GM19372 (cell line): ENCODE results near the gene SLC49A4.

ENCODE experiments used
- ATAC-seq: cut with Tn5 transposase; IDR thresholded peaks from one replicate; pipeline ENCODE4 v1.9.1; 2021; ENCODE audit warnings: mild to moderate bottlenecking, low read depth, moderate library complexity; ENCODE audit not compliant: unreplicated experiment

The SLC49A4 gene

DNA sequence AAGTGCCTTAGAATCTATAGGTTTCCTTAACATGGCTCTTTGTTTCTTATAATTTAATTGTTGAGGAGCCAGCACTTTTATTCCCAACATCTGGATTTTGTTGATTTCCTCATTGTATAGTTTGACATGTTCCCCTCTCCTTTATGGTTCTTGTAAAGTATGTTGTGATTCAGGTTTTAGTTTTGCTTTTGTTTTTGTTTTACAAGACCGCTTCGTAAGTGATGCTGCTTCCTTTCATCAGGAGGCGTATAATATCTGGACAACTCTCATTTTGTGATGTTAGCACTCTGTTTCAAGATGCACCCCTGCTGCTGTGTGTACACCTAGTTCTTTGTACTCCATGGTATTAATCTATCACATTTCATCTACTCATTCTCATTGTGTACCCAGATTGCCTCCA, 48.7 kb downstream of the SLC49A4 start:
- no peak for ATAC-seq

DNA sequence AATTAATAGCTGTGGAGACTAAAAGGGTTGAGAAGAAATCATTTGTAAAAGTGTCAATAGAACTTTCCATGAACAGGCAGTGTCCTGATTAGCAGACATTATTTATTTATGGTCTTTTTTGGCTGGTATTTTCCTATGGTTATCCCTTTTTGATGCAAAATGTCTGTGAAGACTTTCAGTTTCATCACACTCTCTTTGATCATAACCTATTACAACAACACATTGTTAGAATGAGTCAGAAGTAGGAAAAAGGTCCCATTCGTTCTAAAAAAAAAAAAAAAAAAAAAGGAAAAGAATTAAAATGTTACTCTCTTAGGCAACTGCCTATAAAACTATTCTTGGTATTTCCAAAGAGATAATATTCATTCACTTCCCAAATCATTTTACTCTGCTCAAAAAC, 62.1 kb downstream of the SLC49A4 start:
- ATAC-seq = no peak

DNA sequence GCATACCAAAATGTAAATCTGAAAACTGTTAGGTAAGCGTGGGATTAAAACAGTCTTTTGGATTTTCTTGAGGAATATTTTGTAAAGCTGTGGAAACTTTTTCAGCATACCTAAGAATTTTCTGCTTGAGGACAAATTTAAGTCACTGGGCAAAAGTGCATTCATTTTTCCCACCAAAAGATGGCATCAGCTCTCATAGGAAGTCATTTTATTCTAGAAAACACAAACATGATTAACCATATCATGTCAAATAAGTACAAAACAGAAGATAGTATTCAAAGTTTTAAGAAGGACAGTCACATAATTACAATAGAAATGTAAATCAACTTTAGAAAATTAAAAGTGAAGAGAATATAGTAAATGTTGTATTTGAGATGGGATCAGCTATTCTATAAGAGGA, 63.5 kb downstream of the SLC49A4 start:
- no peak for ATAC-seq

DNA sequence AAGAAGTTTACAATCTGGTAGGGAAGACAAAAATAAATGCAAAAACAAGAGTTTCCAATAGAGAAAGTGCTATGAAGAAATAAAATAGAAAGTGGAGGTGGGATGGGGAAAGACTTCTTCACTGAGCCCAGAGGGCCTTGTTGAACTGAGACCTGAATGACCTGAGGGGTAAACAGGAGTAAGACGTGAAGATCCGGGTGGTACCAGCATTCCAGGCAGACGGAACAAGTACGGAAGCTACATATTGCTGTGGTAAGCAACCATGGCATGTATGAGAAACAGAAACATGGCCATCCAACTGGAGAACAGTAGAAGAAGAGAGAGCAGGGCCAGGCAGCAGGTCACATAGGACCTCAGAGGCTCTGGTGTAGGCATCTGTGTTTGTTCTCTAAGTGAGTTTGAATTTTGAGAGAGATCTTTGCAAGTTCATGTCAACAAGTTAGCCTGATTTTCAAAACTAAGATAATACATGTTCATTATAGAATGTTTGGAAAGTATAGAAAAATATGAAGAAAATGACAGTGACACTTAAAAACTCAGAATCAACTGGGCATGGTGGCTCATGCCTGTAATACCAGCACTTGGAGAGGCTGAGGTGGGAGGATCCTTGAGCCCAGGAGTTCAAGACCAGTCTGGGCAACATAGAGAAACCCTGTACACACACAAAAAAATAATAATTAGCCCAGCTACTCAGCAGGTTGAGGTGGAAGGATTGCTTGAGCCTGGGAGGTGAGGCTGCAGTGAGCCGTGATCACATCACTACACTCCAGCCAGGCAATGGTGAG, 64.3 kb downstream of the SLC49A4 start:
- ATAC-seq = no peak

DNA sequence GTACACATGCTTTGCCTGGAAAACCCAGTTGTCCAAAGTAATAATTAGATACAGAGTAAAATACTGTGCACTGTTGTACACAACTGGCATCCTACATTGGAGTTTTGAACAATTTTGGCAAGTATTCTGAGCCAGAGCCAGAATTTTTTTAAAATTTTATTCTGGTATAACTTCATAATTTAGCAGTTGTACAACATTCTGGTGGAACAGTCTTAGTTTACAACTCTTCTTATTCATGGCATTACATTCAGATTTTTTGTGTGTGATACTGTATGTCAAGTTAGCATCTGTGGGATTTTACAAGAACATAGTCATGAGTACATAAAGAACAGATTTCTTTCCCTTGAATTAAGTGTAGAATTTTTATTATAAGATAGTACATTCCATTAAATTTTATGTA, 67.5 kb downstream of the SLC49A4 start:
- no peak for ATAC-seq

DNA sequence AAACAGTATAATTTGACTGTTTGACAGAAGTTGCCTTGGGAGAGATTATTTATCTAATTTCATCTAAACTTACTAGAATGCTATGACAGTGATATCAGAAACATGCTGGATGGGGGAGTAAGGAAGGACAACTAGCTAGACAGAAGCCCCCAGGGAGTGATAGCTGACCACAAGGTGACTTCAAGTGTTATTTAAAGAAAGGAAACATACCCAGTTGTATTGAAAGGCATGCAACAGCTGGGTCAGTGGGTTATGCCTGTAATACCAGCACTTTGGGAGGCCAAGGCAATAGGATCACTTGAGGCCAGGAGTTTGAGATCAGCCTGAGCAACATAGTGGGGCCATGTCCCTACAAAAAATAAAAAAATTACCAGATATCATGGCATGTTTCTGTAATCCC, 69.6 kb downstream of the SLC49A4 start:
- ATAC-seq = no peak

DNA sequence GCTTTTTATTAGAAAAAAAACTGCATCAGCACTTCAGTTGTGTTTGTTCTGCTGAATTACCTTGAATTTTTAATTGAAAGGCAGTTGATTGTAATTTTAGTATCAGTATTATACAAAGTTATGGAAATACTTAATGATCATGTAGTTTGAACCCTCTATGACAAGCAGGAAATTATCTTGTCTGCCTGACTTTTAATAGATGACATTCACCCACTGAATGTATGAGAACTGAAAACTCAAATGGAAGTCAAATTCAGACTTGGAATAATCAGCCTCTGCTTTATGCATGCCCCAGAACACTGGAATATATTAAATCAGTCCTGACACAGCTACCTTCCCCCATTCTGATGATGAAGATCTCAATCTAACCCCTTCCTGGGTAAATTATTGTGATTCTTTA, 73.5 kb downstream of the SLC49A4 start:
- ATAC-seq = no peak

DNA sequence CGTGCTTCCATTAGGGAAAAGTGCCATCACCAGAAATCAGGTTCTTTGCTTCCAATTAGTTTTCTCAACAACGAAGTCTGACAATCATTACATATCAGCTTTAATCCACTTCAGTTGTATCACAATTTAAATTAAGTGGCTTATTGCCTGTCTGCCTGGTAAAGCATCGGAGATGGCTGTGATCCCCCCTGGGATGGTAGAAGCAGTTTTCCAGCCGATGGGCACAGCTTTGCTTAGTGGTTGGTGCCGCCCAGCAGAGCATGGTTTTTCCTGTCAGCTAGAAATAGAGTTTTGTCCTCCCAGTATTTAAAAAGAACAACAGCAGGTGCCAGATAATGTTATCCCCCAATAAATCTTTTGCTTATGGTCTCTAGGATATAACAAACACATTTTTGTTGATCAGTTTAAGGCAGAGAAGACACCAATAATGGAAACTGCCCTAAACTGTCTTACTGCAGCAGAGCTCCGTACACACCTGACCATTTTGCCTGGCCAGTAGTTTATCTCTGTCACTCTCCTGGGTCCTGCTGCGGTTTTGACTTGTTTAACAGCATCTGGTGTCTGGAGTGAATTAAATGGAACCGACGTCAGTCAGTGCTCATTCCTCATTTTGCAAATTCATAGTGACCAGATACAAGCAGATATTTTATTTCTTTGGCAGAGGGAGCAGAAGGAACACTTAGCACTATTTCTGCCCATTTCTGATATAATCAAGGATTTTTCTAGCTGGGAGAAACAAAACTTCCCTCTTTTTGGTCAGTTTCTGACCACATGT, 79.1 kb downstream of the SLC49A4 start:
- ATAC-seq = no peak

DNA sequence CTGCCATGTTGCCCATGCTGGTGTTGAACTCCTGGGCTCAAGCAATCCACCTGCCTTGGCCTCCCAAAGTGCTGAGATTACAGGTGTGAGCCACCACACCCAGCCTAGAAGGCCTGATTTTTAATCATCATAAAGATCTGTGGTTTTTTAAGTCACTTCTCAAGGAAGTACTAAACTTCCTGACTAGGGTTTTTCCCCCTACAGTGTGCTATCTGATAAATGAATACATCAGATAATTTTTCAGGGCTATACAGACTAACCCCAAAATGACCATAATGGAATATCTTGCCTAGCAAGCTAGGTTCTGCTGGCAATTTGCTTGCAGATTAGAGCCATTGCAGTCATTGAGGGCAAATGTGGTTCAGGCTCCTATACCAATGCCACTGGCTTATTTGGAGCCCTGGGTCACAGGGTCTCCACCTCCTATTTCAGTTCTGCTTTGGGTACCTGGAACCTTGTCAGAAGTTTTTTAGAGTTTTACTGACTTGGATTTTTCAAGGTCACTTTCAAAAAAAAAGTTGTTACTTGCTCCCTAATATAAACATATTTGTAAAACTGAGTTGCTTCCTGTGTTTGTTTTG, 80.8 kb downstream of the SLC49A4 start:
- ATAC-seq = no peak

DNA sequence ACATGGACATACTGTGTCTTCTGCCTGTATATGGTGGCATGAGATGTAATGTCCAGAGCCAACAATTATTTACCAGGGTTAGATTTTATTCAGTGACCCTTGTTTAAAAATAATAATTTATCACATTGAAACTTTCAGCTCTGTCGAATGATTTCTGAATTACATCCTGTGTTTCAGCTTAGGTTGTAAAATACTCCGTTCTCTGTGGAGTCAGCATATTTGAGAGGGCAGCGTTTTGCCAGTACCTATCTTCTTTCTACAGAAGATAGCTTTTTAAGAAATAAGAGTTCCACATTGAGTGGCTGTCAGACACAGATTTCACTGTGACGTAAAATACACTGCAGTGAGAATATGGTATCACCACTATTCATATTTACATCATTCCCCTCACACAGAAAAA, 85.3 kb downstream of the SLC49A4 start:
- ATAC-seq = no peak

DNA sequence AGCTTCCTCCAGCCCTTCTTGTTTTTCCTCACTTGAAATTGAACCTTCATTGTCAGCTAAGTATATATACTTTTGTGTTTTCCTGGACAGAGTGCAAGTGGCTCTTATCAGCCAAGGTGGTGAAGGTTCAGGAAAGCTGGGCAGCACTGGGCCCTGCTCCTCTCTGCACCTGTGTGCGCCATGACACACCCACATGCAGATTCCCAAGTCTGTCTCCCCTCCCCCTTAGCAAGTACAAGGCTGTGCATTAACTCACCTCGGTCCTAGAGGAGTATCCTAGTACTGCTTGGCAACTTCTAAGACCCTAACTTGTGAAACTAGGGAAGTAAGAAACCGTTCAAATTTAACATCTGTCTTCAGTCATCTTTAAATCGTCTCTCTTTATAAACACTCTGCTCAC, 85.8 kb downstream of the SLC49A4 start:
- ATAC-seq = no peak

DNA sequence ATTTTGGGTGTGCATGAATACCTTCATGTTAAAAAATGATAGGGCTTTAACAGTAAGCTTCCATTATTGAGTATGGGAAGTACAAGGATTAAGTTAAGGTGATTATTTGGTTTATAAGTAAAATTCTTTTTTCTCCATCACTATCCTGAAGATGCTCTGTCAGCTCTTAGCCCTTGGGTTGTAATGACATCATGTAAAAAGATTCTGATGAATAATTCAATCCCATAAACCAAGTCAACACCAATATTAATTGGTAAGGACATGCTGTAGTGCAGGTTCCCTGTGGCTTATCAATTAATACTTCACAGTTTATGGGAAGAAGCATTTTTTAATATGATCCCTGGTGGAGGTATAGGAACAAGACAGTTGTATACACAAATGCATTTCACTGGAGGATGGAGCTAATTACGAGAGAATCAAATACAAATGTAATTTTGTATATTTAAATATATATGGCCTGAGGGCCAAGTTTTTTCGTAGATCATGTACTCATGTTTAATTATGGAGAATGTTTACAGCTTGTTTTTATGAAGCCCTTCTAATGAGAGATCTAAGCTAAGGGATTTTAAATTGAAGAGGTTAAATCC, 87.6 kb downstream of the SLC49A4 start:
- no peak for ATAC-seq

DNA sequence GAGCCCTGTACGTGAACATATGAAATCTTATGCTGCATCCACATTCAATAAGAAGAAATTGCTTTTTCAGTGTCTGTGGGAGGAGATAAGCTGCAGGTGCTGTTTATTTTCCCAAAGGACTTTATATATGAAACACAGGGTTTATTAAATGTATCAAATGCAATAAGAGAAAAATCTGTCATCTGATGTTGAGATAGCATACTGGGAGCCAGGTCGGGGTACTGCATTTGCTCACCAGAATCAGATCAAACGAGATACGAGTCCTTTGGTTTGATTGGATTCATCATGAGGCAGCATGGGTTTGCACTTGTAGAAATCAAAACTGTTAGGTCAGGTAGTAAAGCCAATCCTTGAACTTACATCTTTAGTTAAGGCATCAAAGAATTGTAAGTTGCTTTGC, 91.4 kb downstream of the SLC49A4 start:
- no peak for ATAC-seq

DNA sequence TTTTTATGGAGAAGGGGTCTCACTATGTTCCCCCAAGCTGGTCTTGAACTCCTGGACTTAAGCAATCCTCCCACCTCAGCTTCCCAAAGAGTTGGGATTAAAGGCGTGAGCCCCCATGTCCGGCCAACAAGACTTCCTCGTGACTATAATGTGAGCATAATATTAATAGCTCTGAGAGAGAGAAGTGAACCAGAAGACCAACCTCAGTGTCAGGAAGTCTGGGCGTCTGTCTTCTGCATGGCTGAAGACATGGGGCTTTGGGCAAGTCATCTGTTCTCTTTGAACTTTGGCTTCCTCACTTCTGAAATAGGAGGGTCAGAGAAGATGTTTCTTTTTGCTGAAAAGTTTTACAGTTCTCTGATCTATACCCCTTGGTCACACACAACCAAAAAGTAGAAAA, 92.1 kb downstream of the SLC49A4 start:
- ATAC-seq = no peak

DNA sequence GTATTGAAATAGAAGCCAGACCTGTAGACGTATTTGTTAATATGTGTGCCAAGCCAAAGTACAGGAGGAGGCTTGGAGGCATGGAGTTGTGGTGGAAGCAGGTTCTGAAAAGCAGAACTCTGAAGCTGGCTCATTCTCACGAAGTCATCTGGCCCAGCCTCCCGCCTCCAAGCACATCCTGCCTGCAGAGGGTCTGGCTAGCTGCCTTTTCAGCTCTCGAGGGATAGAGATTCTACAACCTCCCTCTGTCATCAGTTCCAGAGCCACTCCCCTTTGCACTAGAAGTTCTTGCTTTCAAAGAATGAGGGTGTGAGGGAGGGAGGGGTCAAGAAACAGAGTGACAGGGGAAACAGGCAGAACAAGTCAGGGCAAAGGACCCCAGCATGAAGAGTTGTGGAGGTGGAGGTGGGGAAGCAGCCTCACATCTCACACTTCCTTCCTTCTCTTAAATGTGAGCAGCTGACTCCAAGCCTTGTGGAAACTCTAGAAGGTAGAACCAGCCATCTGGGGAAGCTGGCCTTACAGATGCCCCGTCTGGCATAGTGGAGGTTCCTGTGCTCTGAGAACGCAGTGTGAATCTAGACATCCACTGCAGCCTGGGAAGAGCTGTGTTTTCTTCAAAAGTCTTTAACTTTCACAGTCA, 95.3 kb downstream of the SLC49A4 start:
- ATAC-seq = no peak

DNA sequence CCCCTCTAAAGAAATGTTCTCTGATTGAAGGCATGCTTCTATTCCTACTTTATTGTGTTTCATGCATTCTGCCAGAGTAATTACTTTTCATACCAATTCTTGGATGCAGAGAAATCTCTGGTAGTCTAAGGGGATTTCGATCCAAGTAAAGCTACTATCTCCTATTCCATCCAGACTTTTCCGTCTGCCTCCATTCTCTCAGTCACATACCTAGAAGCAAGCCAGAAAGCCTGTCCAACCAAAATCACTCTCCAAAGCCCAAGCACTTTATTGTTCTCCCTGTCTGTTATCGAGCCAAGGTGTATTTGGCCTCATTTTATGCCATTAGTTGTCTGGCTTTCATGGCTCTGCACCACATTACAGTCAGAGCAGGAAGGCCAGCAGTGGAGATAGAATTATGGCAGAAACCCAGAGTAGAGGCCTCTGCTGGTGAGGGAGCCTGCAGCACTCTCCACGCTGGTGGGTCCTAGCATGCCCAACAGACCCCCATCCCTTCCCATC, 95.9 kb downstream of the SLC49A4 start:
- no peak for ATAC-seq

DNA sequence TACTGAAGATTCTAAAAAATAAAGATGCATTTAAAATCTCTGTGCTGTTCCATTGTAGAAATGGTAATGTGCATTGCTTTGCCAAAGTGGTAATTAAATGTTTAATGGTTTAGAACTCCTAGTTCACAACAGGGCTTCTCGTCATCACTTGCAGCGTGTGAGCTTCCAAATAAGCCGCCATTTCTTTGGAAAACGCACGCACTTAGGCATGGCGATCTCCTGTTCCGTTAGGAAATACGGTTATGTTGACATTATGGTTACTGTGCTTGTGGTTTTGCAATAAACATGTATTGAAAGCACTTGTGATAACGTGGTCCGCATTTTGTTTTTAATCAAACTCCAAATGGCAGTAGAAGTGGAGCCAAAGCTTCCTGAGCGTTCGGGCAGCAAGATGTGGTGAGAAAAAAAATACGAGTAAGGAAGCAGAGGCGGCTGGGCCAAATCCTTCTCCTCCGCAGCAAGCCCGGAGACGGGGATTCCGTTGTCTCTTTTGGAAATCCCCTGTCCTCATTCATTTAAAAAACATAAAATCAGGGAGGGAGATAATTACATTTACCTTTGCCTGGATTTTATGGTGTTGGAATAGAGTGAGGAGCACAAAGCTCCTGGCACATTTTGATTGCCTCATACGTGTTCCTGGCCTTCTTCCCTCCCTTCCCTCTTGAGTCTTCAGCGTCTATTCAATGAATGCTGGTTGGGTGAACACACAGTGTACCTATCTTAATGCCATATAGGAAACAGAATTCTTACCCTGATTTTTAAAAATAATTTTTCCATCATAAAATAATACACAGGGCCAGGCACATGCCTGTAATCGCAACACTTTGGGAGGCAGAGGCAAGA, 97.5 kb downstream of the SLC49A4 start:
- no peak for ATAC-seq

DNA sequence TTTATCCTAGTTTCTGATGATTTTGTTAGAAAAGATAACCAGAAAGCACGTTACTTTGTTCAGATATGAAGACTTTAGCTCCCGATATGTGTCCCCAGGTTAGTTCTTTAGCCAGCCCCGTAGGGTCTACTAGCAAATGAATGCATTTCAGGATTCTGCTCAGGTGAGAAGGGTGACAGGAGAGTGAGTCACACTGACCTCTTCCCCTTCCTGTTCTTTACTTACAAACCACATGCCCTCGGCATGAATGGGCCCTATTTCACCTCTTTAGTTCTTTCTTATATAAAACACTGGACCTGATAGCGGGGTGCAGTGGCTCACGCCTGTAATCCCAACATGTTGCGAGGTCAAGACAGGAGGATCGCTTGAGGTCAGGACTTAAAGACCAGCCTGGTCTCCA, 98.4 kb downstream of the SLC49A4 start:
- ATAC-seq = no peak

DNA sequence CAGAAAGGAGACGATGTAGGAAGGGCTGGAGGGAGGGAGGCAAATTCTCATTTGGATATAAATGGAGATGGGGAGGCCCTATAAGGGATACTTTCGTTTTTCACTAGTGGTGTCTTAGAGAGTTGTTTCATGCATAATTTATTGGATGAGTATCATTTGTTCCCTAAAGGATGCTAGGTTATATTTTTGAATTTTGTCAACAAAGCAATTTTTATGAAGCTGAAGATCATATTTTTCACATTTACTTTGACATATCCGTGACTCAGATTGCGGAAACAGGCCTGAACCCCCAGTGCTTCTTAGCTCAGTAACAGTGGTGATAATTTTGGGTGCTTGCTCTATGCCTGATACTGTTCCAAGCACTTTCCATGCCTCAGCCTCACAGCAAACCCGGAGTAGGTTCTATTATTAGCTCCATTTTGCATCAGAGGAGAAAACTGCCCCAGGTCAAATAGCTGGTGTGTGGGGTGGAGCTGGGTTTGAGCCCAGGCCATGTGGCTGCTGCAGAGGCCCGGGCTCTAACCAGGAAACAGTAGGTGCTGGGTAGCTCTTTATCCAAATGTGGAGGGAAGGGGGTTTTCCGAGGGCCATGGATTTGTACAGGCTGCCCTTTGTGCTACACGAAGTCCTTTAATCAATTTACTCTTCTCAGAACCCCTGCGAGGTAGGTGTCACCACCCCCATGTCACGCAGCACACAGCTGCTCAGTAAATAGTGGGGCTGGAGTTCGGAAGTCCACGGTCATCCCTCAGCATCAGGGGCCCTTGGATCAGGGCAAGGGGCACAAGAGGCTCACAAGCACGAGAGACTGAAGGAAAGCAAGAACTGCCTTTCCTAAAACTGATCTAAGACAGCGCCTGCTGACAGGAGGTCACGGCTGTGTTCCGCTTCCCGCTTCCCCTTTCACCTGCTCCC, 99.1 kb downstream of the SLC49A4 start:
- ATAC-seq = no peak
